ENCODE measurements around the gene NLRP14.
A peak's percentile ranks its signal among the peaks of the same experiment; 100 is the strongest.

NLRP14 gene, protein sequence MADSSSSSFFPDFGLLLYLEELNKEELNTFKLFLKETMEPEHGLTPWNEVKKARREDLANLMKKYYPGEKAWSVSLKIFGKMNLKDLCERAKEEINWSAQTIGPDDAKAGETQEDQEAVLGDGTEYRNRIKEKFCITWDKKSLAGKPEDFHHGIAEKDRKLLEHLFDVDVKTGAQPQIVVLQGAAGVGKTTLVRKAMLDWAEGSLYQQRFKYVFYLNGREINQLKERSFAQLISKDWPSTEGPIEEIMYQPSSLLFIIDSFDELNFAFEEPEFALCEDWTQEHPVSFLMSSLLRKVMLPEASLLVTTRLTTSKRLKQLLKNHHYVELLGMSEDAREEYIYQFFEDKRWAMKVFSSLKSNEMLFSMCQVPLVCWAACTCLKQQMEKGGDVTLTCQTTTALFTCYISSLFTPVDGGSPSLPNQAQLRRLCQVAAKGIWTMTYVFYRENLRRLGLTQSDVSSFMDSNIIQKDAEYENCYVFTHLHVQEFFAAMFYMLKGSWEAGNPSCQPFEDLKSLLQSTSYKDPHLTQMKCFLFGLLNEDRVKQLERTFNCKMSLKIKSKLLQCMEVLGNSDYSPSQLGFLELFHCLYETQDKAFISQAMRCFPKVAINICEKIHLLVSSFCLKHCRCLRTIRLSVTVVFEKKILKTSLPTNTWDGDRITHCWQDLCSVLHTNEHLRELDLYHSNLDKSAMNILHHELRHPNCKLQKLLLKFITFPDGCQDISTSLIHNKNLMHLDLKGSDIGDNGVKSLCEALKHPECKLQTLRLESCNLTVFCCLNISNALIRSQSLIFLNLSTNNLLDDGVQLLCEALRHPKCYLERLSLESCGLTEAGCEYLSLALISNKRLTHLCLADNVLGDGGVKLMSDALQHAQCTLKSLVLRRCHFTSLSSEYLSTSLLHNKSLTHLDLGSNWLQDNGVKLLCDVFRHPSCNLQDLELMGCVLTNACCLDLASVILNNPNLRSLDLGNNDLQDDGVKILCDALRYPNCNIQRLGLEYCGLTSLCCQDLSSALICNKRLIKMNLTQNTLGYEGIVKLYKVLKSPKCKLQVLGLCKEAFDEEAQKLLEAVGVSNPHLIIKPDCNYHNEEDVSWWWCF

GRCh38 chr11:7020183-7020917 is at the start of gene NLRP14, which contains the start of gene ZNF214:
NLRP14 (plus strand) TSS chr11:7020479; CDS start chr11:7038587, 18,108 bp downstream.
ZNF214 (minus strand) TSS chr11:7020346; CDS start chr11:7002835, 17,511 bp downstream.
- DNase-seq, result peak; percentile 95 to 98 (median 96)

- DNase-seq, result no peak
These were observed 40.9 kb upstream of the NLRP14 start for GRCh38 chr11:6979365-6979764.

- no peak for DNase-seq
These were observed 33.8 kb upstream of the NLRP14 start for GRCh38 chr11:6986487-6986886.

DNA sequence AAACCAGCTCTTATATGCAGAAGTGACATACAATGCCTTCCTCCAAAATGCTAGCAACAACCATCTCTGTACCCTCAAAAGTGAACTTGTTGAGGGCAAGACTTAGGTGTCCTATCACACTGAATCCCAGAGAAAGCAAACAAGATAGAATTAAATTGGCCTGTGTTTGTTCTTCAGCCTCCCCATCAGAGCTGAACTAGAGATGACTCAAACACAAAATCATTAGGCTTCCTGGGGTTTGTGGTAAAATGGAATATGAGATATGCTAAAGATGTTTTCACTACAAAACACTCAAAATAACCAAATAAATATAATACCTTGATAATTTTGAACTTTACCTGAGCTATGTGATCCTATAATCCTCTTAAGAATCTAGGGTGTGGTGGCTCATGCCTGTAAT is 31.8 kb upstream of the NLRP14 start:
- DNase-seq, result no peak

DNA sequence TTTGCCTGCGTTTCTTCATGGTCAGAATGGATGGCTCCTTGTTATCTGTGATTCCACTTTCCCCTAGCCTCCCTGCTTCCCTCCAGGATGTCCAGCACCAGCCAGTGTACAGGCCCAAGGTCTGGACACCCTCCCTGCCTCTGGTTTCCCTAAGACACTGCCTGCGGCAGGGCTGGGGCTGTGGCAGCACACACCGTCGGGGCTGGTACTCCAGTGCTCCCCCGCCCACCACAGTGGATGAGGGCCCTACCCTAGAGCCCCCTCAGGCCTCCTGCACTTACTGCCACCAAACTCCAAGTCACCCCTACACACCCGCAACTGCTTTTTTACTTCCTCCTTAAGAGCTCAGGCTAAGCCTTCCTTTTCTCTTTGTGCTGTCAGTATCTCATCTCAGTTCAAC is 29.1 kb upstream of the NLRP14 start:
- no peak for DNase-seq

- no peak for DNase-seq
These were observed 28.3 kb upstream of the NLRP14 start for GRCh38 chr11:6992026-6992425.

DNA sequence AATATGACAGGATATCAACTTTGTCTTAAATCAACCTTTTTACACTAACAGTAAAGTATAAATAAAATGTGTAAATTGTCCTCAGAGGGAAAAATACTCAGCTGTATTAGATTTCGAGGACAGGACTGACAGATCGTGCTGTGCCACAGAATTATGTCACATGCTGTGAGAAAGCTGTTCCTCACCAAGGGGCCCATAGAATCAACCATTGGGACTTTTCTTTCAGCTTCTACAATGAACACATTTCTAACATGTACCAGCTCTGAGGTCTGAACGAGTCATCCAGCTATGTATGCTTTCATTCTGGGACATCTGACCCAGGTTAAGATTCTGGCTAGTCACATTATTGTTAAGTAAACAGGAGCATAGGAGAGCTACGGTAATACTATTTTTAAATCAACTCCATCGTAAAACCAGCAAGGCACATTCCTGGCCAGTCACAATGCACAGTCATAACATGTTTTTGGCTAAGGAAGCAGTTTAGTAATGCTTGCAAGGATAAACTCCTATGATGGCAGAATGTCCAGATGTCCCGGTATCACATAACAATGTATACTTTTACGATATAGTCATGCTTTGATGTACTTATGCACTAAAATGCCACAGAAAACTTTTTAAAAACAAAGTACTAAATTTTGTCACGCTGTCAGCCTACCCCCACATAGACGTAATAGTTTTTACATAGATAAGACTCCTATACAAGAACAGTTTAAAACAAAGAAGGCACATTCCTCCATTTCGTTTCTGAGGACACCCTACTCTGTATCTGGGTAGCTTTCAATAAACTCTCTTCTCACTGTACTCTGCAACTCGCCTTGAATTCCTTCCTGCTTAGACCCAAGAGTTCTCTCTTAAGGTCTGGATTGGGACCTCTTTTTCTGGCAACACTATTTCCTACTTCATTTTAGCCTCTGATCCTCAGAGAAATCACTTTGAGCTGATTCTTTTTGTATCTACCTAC is 27.5 kb upstream of the NLRP14 start:
- no peak for DNase-seq

- no peak for DNase-seq
These were observed 24.6 kb upstream of the NLRP14 start for GRCh38 chr11:6995703-6996102.

DNA sequence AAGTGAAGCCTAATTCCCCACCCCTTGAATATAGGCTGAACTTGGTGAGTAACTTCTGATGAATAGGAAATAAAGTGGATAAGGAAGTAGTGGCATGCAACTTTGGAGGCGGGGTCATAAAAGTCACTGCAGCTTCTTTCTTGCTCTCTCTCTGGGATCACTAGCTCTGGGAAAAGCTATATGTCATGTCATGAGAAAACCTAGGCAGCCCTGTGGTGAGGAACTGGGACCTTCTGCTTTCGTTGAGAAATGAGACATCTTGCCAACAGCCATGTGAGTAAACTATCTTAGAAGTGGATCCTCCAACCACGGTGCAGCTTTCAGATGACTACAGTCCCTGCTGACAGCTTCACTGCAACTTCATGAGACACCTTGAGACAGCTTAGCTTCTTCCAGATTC is 15.8 kb upstream of the NLRP14 start:
- DNase-seq, result no peak

GRCh38 chr11:7014118-7014517 is 6.2 kb upstream of the NLRP14 start:
- DNase-seq, result no peak

DNA sequence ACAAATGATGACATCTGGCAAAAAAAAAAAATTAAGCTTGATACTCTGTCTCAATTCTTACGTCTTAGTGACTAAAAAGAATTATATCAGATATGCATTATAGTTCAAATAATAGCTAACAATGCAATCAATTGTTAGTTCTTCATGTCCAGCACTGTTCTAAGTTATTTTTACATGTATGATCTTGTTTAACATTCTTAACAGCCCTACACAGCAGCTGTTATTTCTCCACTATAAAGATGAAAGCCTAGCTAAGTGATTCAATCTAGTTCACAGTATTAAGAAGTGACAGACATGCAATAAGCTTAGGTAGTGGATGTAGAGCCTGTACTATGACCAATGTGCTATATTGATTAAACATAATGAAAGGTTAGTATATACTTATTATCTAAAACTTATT is 4.3 kb upstream of the NLRP14 start:
- no peak for DNase-seq

DNA sequence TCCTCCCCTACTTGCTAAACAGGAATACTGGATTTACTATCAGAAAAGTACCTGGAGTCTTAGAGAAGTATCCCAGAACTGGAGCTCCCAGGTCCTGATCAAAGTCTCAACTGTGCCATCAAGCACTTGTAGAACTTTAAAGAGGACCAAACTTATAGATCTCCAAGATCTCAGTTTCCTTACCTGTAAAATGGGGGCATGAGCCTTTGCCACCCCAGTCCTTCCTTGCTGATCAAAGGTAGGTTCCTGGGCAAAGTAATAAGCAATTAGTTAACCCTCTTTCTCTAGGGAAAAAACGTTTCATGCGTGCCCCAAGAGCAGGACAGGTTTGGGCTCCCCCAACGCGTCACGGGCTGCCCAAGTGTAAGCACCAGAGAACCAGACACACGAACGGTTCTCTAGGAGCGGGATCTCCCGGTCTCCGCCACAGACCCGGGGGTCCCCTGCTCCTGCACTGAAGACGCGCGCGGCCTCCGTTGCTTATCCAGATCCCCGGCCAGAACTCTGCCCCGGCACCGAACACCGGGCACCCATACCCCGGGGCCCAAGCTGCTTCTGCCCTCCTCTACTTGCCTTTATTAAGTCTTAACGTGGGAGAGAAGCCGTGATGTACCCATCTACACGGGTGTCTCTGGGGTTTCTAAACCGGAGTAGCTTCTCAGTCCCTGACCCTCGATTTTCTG is 638 bp upstream of the NLRP14 start:
- DNase-seq, result peak in 2 of 3 experiments; percentile 55 to 86

DNA sequence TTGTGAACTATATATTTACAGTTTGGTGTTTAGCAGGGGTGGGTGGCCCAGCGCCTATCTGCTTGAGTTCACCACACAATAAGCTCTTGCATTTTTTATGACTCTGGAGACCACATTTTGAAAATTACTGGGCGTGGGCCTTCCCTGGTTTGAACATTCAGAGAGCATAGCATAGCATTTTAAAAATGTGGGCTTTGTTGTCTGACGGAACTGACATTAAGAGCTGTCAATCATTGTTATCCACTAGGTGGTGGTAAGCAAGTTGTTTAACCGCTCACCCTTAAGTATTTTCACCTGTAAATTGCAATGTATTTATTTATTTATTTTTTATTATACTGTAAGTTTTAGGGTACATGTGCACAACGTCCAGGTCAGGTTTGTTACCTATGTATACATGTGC is 1.0 kb downstream of the NLRP14 start:
- peak in 2 of 3 experiments; percentile 38 to 62 for DNase-seq

- DNase-seq, result no peak
These were observed 7.9 kb downstream of the NLRP14 start for GRCh38 chr11:7028141-7028540.

DNA sequence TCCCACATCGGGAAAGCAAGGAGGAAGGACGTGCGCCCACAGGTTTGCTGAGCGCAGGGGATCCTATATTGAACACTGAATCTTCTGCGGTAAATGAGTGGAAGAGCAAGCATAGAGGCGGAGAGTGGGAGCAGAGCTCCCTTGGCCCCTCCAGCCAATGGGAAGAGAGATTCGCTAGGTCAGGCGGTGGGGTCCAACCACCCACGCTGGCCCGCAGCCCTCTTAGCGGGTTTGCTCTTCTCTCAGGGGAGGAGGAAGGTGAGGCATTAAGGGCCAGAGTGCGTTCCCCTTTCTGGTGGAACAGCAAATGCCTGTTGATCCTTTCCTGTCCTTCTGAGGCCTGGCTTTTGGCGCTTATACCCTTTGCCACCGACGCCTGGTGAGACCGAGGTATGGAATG is 10.6 kb downstream of the NLRP14 start:
- no peak for DNase-seq

DNA sequence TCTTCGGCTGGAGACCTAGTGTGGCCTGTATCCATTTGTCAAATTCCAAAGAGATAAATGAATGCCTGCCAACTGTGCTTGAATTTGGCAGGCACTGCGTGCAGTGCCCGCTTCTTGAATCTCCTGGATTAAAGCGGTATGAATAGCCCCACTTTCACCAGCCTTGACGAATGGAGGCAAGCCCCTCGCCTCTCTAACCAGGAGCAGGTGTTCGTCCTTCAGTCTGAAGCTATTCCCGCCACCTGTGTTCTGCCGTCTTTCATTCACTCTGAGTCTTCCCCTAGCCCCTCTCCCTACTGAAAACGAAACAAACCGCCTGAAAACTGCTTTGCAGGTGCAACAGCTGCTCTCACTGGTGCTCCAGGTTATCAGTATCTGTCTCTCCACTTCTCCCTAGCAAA is 11.2 kb downstream of the NLRP14 start:
- DNase-seq, result no peak

GRCh38 chr11:7032692-7033091 is 12.4 kb downstream of the NLRP14 start:
- no peak for DNase-seq

DNA sequence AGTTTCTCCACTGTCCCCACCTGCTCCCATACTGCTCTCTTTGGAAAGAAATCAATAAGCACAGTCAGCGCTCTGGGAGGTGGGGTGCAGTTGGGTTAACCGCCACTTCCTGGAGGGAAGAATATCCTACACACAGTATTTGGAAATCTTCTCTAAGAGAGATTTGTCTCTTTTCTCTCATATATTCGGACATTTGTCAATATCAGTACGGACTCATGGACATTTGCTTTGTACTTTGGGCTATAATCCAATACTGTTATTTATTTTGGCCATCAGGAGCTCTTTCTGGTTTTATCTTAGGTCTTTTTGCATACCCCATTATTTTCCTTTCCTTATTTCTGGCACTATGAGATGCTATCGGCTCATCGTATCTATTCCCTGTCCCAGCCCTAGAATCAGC is 13.7 kb downstream of the NLRP14 start:
- DNase-seq, result no peak

DNA sequence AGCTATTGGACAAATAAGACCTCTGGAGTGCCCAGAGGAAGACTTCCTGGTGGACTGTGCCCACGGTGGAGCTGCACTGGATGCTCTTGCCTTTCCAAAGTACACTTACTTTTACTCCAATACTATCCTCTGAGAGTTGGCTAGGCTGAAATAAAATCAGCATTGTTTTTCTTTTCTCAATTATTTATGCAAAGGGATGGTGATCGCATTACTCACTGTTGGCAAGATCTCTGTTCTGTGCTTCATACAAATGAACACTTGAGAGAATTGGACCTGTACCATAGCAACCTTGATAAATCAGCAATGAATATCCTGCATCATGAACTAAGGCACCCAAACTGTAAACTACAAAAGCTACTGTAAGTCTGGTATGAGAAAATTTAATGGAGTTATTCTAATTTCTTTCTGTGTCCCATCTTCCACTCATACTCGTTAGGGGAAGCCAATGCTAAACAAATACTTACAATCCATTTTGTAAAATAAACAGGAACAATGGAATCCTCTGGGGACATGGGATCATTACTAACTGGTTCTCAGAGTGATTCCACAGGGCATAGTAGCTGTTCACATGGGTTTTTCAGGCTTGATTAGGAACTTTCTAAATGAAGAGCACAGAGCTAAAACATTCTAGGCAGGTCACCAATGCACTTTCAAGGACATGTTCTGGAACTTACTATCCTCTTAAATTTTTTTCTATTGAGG is 26.3 kb downstream of the NLRP14 start:
- DNase-seq, result no peak

DNA sequence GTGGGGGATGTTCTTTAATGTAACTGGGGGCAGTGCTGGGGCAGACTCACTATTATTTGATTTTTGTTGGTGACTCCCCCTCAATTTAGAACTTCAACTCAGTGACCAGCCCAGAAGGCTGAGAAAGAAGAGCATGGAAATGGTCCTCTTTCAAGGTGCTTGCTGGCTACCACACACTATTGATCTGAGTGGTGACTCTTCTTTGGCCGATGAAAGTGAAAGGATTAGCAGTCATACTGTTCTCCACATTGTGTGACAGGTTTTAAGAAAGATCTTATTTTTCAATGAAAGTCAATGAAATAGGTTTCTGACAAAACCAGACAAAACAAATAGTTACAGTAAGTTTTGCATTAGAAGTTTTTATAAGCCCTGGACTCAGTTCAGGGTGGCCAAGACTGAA is 29.9 kb downstream of the NLRP14 start:
- DNase-seq, result no peak

Data from NCI-H1417 (cell line).